Adrenal gland (tissue), 12 donors: ENCODE measurements around the gene MAML2. TPM values are rescaled to one million over a fixed set of nuclear protein-coding genes. Genes with fewer than 3 reads are reported as not detected.
A peak's percentile ranks its signal among the peaks of the same experiment; 100 is the strongest.

Experiments
- DNase-seq, 7 donors: peaks; one replicate each; pipeline ENCODE4 v3.0.0-alpha.2; 2019 to 2020
- H3K27ac ChIP-seq, 5 donors: fragments of 200-600 bp; sonication (generic) in 4 of 5; 1 replicate in 3 of 5; 2 replicates in 2 of 5; pipeline versions ENCODE4 v1.5.1 to v1.8.0; 2016 to 2020; ENCODE audit warnings: mild to moderate bottlenecking in 1 of 5
- H3K27me3 ChIP-seq: fragments of 200-600 bp; 2 replicates; pipeline ENCODE4 v1.8.0; 2021
- H3K36me3 ChIP-seq, 2 donors: fragments of 200-600 bp; replicated peaks in 1 of 2; 1 replicate in 1 of 2; 2 replicates in 1 of 2; pipeline versions ENCODE4 v1.5.1 to v1.8.0; 2018 to 2022
- H3K4me1 ChIP-seq, 2 donors: fragments of 200-600 bp; replicated peaks in 1 of 2; 1 replicate in 1 of 2; 2 replicates in 1 of 2; pipeline versions ENCODE4 v1.5.1 to v1.8.0; 2018 to 2021
- H3K4me3 ChIP-seq, 4 donors: fragments of 200-600 bp; sonication (generic) in 3 of 4; one replicate each; pipeline ENCODE4 v1.5.1; 2016 to 2018
- H3K9me3 ChIP-seq, 3 donors: fragments of 200-600 bp; sonication (generic) in 1 of 3; replicated peaks in 1 of 3; 1 replicate in 2 of 3; 2 replicates in 1 of 3; pipeline versions ENCODE4 v1.5.1 to v1.8.0; 2016 to 2021
- CTCF ChIP-seq, 6 experiments: fragments of 450-650 bp in 4 of 6; fragments of 200-600 bp in 2 of 6; sonication (generic) in 1 of 6; IDR thresholded peaks; 1 replicate in 5 of 6; 2 replicates in 1 of 6; pipeline versions ENCODE4 v1.5.1 to v1.8.0; 2016 to 2021; ENCODE audit warnings: antibody characterized with exemption in 6 of 6, mild to moderate bottlenecking in 2 of 6, moderate library complexity in 1 of 6
- POLR2A ChIP-seq, 2 donors: fragments of 450-650 bp; IDR thresholded peaks; one replicate each; pipeline ENCODE4 v1.6.1; 2017; ENCODE audit warnings: antibody characterized with exemption in 2 of 2, mild to moderate bottlenecking in 2 of 2, moderate library complexity in 1 of 2
- WGBS, 4 donors: extraction: QIAGEN DNeasy Blood & Tissue Kit in 2 of 4; methylation state at CpG; one replicate each; pipeline versions ENCODE4 v1.1.5 to v1.1.7; 2013 to 2017; 5-methylcytosine and 5-hydroxymethylcytosine counted together
- intact Hi-C, 2 donors: fragments of 100-400 bp; cut with DNase I; formaldehyde crosslinking; loops; one replicate each; pipeline versions ENCODE4 v1.14.1 to v1.15.0; 2022 to 2023
- polyA plus RNA-seq, 3 donors: library from polyadenylated mRNA; stranded (reverse); fragments of 200-250 nt in 2 of 3; fragments of 350-450 nt in 1 of 3; fragmentation: Illumina TruSeq in 1 of 3; extraction: RNeasy Lipid Tissue Mini Kit (QIAGEN cat#74804) in 1 of 3; gene quantifications; one replicate each; pipeline ENCODE4 v1.2.3, GENCODE V29; 2013 to 2014
- total RNA-seq, 9 donors: library from RNA; depleted of rRNA in 4 of 9; stranded (reverse); fragments of >200 nt in 4 of 9; fragments of 120-200 nt in 1 of 9; fragmentation: NEBNext Ultra II Directional in 1 of 9; extraction: Animal tissue kit (Norgen Biotek cat#: 25700) in 1 of 9; gene quantifications; one replicate each; pipeline versions ENCODE4 v1.1.0 to v1.2.4, GENCODE V29; 2013 to 2023
- donor health status: healthy with polysubstance abuse.
- donor health status: Bipolar disorder and iron deficiency.
- donor health status: DM: yes; HTN: yes; CAD: no.
- donor health status: DM: no; HTN: no; CAD: no.
- donor health status: DM: no; HTN: no; CAD: no.
- donor health status: DM: yes; HTN: yes; CAD: no.

MAML2 gene
- total and polyA plus RNA-seq, 12 donors = 1.4 to 19.4 (median 7.6) TPM

- no peaks in the 10 kb centered on the region for H3K9me3 ChIP-seq
- WGBS, 4 donors = 68 to 75% (median 74%) methylated on average over 2 of the region's 2 CpGs
- H3K27ac ChIP-seq = no peak overlapping the region
- no peaks in the 10 kb centered on the region for H3K36me3 ChIP-seq
- no peak for TF ChIP-seq CTCF (IDR thresholded peaks at IDR 0.05)
- no peak for TF ChIP-seq POLR2A (IDR thresholded peaks at IDR 0.05)
- no peak for DNase-seq
- intact Hi-C loops = no loop called here
- H3K4me3 ChIP-seq = no peak overlapping the region
- H3K27me3 ChIP-seq = no peaks in the 10 kb centered on the region
- peaks cover 14 to 39% of the 10 kb centered on the region in 2 donors for H3K4me1 ChIP-seq
Observed at GRCh38 chr11:96317571-96317970, 25.4 kb downstream of the MAML2 start.

GRCh38 chr11:96316869-96317268, 26.1 kb downstream of the MAML2 start:
- H3K4me1 ChIP-seq = peaks cover 14 to 39% of the 10 kb centered on the region in 2 donors
- no peaks in the 10 kb centered on the region for H3K9me3 ChIP-seq
- H3K36me3 ChIP-seq = no peaks in the 10 kb centered on the region
- TF ChIP-seq POLR2A (IDR thresholded peaks at IDR 0.05) (no peak), CTCF (IDR thresholded peaks at IDR 0.05) (no peak)
- DNase-seq = no peak
- H3K27ac ChIP-seq = no peak overlapping the region
- H3K27me3 ChIP-seq = no peaks in the 10 kb centered on the region
- no peak overlapping the region for H3K4me3 ChIP-seq
- intact Hi-C loops = no loop called here
- WGBS, 4 donors = 79 to 90% (median 83%) methylated on average over 3 of the region's 3 CpGs

- DNase-seq = no peak
- peaks cover 14 to 44% of the 10 kb centered on the region in 2 donors for H3K4me1 ChIP-seq
- no peak overlapping the region for H3K27ac ChIP-seq
- intact Hi-C loops = no loop called here
- H3K36me3 ChIP-seq = no peaks in the 10 kb centered on the region
- WGBS, 4 donors = 50 to 73% (median 57%) methylated on average over 1 of the region's 1 CpG
- no peaks in the 10 kb centered on the region for H3K27me3 ChIP-seq
- no peak for TF ChIP-seq POLR2A (IDR thresholded peaks at IDR 0.05)
- TF ChIP-seq CTCF (IDR thresholded peaks at IDR 0.05) = no peak
- no peak overlapping the region for H3K4me3 ChIP-seq
- no peaks in the 10 kb centered on the region for H3K9me3 ChIP-seq
Observed at GRCh38 chr11:96315476-96315875, 27.5 kb downstream of the MAML2 start.

GRCh38 chr11:96314326-96315020, 28.5 kb downstream of the MAML2 start:
- TF ChIP-seq POLR2A (IDR thresholded peaks at IDR 0.05) (no peak), CTCF (IDR thresholded peaks at IDR 0.05) (no peak)
- H3K27me3 ChIP-seq = no peaks in the 10 kb centered on the region
- peak in 1 of 7 donors; percentile 30 for DNase-seq
- H3K4me1 ChIP-seq = peaks cover 14 to 44% of the 10 kb centered on the region in 2 donors
- H3K9me3 ChIP-seq = no peaks in the 10 kb centered on the region
- no peak overlapping the region for H3K4me3 ChIP-seq
- 53 to 60% (median 58%) methylated on average over 4 of the region's 4 CpGs for WGBS, 4 donors
- intact Hi-C loops = no loop called here
- no peaks in the 10 kb centered on the region for H3K36me3 ChIP-seq
- H3K27ac ChIP-seq = peak overlapping the region in 1 of 5 donors; percentile 52
